ENCODE measurements around the gene PHACTR3. TPM values are rescaled to one million over a fixed set of nuclear protein-coding genes. Genes with fewer than 3 reads are reported as not detected.

Gene PHACTR3
- total and polyA plus RNA-seq, 2 of the 8 experiments (the other 6 are each of a cell fraction or from before 2014, with no cell fraction given), result 0.05 to 0.13 TPM

- POLR2A ChIA-PET (ENCODE audit: partially characterized antibody), result no interaction called here
- Histone ChIP-seq H2BK120ac (replicated peaks; ENCODE audit: low read depth, low read length) (no peak overlapping the region), H3K79me2 (ENCODE audit: control insufficient read depth in 1 of 2, insufficient read depth in 2 of 2, low read length in 2 of 2) (no peaks in the 10 kb centered on the region), H3K4me1 (replicated peaks in 1 of 4; ENCODE audit: control insufficient read depth in 3 of 4, insufficient read depth in 4 of 4, low read length in 3 of 4) (no peaks in the 10 kb centered on the region; a peak in 1 of 7 replicates), H2AFZ (ENCODE audit: low read length) (no peak overlapping the region), H2BK15ac (ENCODE audit: low read length) (no peak overlapping the region), H3K14ac (ENCODE audit: insufficient read length) (no peak overlapping the region), H3K23me2 (ENCODE audit: low read depth, low read length) (no peaks in the 10 kb centered on the region), H4K5ac (ENCODE audit: insufficient read length, low read depth, low read length) (no peak overlapping the region), H4K20me1 (replicated peaks in 1 of 2; ENCODE audit: control insufficient read depth in 1 of 2, insufficient read depth in 2 of 2, low read length in 2 of 2) (no peaks in the 10 kb centered on the region), H2BK20ac (ENCODE audit: low read length) (no peak overlapping the region), H3K56ac (replicated peaks; ENCODE audit: insufficient read length, low read depth, low read length) (no peak overlapping the region), H3K9me3 (ENCODE audit: insufficient read depth in 2 of 2, low read depth in 1 of 2, low read length in 1 of 2) (peaks cover 35 to 83% of the 10 kb centered on the region in 2 experiments), H3K9ac (replicated peaks in 1 of 4; ENCODE audit: extremely low read depth in 1 of 4, low read depth in 3 of 4, low read length in 3 of 4) (no peak overlapping the region), H3K27me3 (replicated peaks in 1 of 4; ENCODE audit: control insufficient read depth in 3 of 4, extremely low read depth in 1 of 4, insufficient read depth in 3 of 4, low read length in 3 of 4) (peaks cover 0 to 26% (median 14%) of the 10 kb centered on the region in 4 experiments; a peak in 4 of 7 replicates), H3K23ac (ENCODE audit: insufficient read length) (no peak overlapping the region), H3K4ac (replicated peaks; ENCODE audit: insufficient read length, low read depth, low read length) (no peak overlapping the region), H3K4me3 (ENCODE audit: extremely low read depth in 1 of 4, insufficient read depth in 2 of 4, low read depth in 3 of 4, low read length in 4 of 4) (no peak overlapping the region), H2BK5ac (ENCODE audit: low read depth, low read length) (no peak overlapping the region), H3K18ac (ENCODE audit: extremely low read depth, low read length) (no peak overlapping the region), H2BK12ac (ENCODE audit: low read depth, low read length) (no peak overlapping the region), H3K36me3 (ENCODE audit: control insufficient read depth in 2 of 4, insufficient read depth in 4 of 4, low read length in 3 of 4) (no peaks in the 10 kb centered on the region), H3K27ac (ENCODE audit: low read depth, low read length) (no peak overlapping the region), H3K4me2 (ENCODE audit: insufficient read depth in 1 of 2, low read depth in 2 of 2, low read length in 2 of 2) (no peak overlapping the region), H4K91ac (replicated peaks; ENCODE audit: insufficient read length, low read length) (no peak overlapping the region), H3K79me1 (ENCODE audit: low read depth, low read length) (no peaks in the 10 kb centered on the region), H4K8ac (ENCODE audit: extremely low read depth, insufficient read depth, low read length) (no peak overlapping the region), H2AK5ac (ENCODE audit: low read depth, low read length) (no peak overlapping the region)
- CTCF ChIA-PET (ENCODE audit: partially characterized antibody), result interaction anchor here (1.2 kb wide), 1 partner anchor 29 kb away, joined by 4 read pairs; no protein-coding TSS in a partner anchor
- FAIRE-seq (no peak), DNase-seq (ENCODE audit: low read depth in 1 of 2, low spot score in 2 of 2) (no peak)
- TF ChIP-seq TCF12 (IDR thresholded peaks at IDR 0.05; ENCODE audit: low read depth, low read length) (no peak), SAP30 (IDR thresholded peaks at IDR 0.05; ENCODE audit: insufficient read depth, insufficient replicate concordance, low read length) (no peak), CTCF (IDR thresholded peaks at IDR 0.05; ENCODE audit: control extremely low read depth in 1 of 3, insufficient read depth in 1 of 3, low read depth in 1 of 3, low read length in 3 of 3) (no peak)
- 79% methylated on average over 3 of the region's 3 CpGs; no CpG with 5 or more reads in 1 of the 2 experiments for WGBS, 2 experiments (ENCODE audit: extremely low coverage in 1 of 2, insufficient coverage in 1 of 2, insufficient read length in 1 of 2, insufficient replicate concordance in 2 of 2, low coverage in 1 of 2, low lambda C conversion rate in 2 of 2, missing lambda C conversion rate in 1 of 2)
These were observed 1.7 kb upstream of the PHACTR3 start for GRCh38 chr20:59602546-59603080.
